Measurements from ENCODE around the gene PHF8.

GRCh38 chrX:54029529-54030143 lies 14.6 kb downstream of the PHF8 start:
- TF ChIP-seq SIN3A (IDR thresholded peaks at IDR 0.05; ENCODE audit: borderline replicate concordance, insufficient read depth, low read length), result no peak
- no peak for TF ChIP-seq TAF1 (IDR thresholded peaks at IDR 0.05; ENCODE audit: borderline replicate concordance, insufficient read depth, low read length)
- no peak for TF ChIP-seq POLR2AphosphoS5 (IDR thresholded peaks at IDR 0.05; ENCODE audit: low read depth, low read length)
- TF ChIP-seq REST (IDR thresholded peaks at IDR 0.05; ENCODE audit: insufficient read depth in 1 of 2, low read depth in 2 of 2, low read length in 2 of 2), result no peak
